Panc1 (cell line): ENCODE data around the gene CLCN4. TPM values are rescaled to one million over a fixed set of nuclear protein-coding genes. Genes with fewer than 3 reads are reported as not detected.

Source experiments
- ATAC-seq: fragments of 200-7000 bp; cut with Tn5 transposase; 2 replicates; pipeline ENCODE4 v1.9.1; 2020; ENCODE audit warnings: mild to moderate bottlenecking, moderate library complexity
- BruUV-seq: library from RNA; stranded (reverse); fragments of 400-500 nt; replicated peaks from 2 replicates; lab custom pipeline; 2021; lab: Mats Ljungman, UMichigan
- CTCF ChIA-PET: fragments of 300-600 bp; sonication (Branson Sonifier 250); formaldehyde crosslinking; loops from one replicate; lab custom pipeline; 2022; ENCODE audit warnings: antibody characterized with exemption; lab: Charles Lee
- POLR2A ChIA-PET: fragments of 300-600 bp; sonication (Branson Sonifier 250); formaldehyde crosslinking; loops from one replicate; lab custom pipeline; 2022; ENCODE audit warnings: antibody characterized with exemption; lab: Charles Lee
- DNase-seq: peaks from one replicate; pipeline ENCODE4 v3.0.0-alpha.2; 2010; ENCODE audit warnings: low read depth, low spot score
- H3K27ac ChIP-seq: 2 replicates; pipeline ENCODE4 v1.5.1; 2011; ENCODE audit warnings: mild to moderate bottlenecking, low read length, inconsistent platforms
- H3K27me3 ChIP-seq: fragments of 200-500 bp; sonication (Bioruptor generic); 2 replicates; pipeline ENCODE4 v1.6.0; 2014; ENCODE audit warnings: low read length, inconsistent platforms; ENCODE audit not compliant: control insufficient read depth, insufficient read depth
- H3K36me3 ChIP-seq: fragments of 200-500 bp; sonication (Bioruptor generic); 2 replicates; pipeline ENCODE4 v1.5.1; 2014; ENCODE audit warnings: inconsistent platforms, mild to moderate bottlenecking, low read length, moderate library complexity; ENCODE audit not compliant: control insufficient read depth, insufficient read depth
- H3K4me1 ChIP-seq: 2 replicates; pipeline ENCODE4 v1.5.1; 2011; ENCODE audit warnings: inconsistent platforms, mild to moderate bottlenecking, low read length, moderate library complexity; ENCODE audit not compliant: control insufficient read depth, insufficient read depth
- H3K4me3 ChIP-seq, 2 experiments: 2 replicates each; pipeline ENCODE4 v1.5.1; 2011 to 2012; ENCODE audit warnings: low read depth in 2 of 2, low read length in 2 of 2, mild to moderate bottlenecking in 2 of 2, inconsistent platforms in 1 of 2, moderate library complexity in 1 of 2
- H3K9me3 ChIP-seq: fragments of 200-500 bp; sonication (Bioruptor generic); 2 replicates; pipeline ENCODE4 v1.5.1; 2014; ENCODE audit warnings: low read depth, mild to moderate bottlenecking, inconsistent platforms, low read length, moderate library complexity; ENCODE audit not compliant: control insufficient read depth, insufficient read depth
- CTCF ChIP-seq: fragments of 450-650 bp; IDR thresholded peaks from 2 replicates; pipeline ENCODE4 v1.5.1; 2017; ENCODE audit warnings: mild to moderate bottlenecking
- POLR2AphosphoS5 ChIP-seq: IDR thresholded peaks from 2 replicates; pipeline ENCODE4 v1.6.1; 2012; ENCODE audit warnings: mild to moderate bottlenecking, low read depth, low read length, moderate library complexity
- SIN3A ChIP-seq: IDR thresholded peaks from 2 replicates; pipeline ENCODE4 v1.6.1; 2012; ENCODE audit warnings: low read depth, mild to moderate bottlenecking, low read length, moderate library complexity, borderline replicate concordance; ENCODE audit not compliant: insufficient read depth
- TCF7L2 ChIP-seq: IDR thresholded peaks from 2 replicates; pipeline ENCODE4 v1.6.1; 2011; ENCODE audit warnings: mild to moderate bottlenecking, low read depth, low read length, inconsistent platforms
- in situ Hi-C: cut with HindIII; loops from 2 replicates; pipeline ENCODE4 v1.10.0; 2016; ENCODE audit warnings: low sequenced_read_pairs, low pct_unique_long_range_greater_than_20kb
- intact Hi-C: fragments of 100-400 bp; cut with micrococcal nuclease; formaldehyde crosslinking; loops from one replicate; pipeline ENCODE4 v1.10.0; 2022; ENCODE audit not compliant: unreplicated experiment
- total RNA-seq: library from RNA; stranded (reverse); gene quantifications from one replicate; pipeline ENCODE4 v1.2.1, GENCODE V29; 2021; ENCODE audit not compliant: unreplicated experiment
- TF ChIP-seq, protein P1 (sequence below), 2 experiments: IDR thresholded peaks; 2 replicates each; pipeline ENCODE4 v1.6.1; 2011 to 2012; ENCODE audit warnings: low read depth in 2 of 2, control low read depth in 1 of 2, low read length in 1 of 2, mild to moderate bottlenecking in 1 of 2, moderate library complexity in 1 of 2; ENCODE audit not compliant: insufficient read depth in 1 of 2

Gene CLCN4
- total RNA-seq, 1 experiment from 2014 or later = 2.5 TPM

DNA sequence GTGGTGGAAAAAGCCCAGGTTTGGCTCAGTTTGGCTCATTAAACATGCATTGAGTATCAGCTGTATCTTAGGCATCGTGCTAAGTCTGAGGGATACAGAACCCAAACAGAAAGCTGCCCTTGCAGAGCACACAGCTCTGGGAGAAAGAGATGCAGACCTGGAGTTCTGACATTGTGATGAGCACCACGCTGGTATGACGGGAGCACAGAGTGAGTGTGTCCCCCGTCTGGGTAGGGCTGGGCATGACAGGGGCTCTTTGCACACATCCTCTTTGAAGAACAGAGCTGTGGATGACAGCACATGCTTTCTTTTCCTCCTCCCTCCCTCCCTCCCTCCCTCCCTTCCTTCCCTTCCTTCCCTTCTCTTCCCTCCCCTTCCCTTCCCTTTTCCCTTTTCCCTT lies 52.2 kb downstream of the CLCN4 start:
- DNase-seq = no peak
- H3K27me3 ChIP-seq = no peaks in the 10 kb centered on the region
- no TSS peak for BruUV-seq
- ChIA-PET POLR2A (no interaction called here), CTCF (no interaction called here)
- no peak overlapping the region for H3K4me3 ChIP-seq
- intact Hi-C loops = no loop called here
- H3K9me3 ChIP-seq = no peaks in the 10 kb centered on the region
- no peak for ATAC-seq
- no peaks in the 10 kb centered on the region for H3K36me3 ChIP-seq
- no peaks in the 10 kb centered on the region for H3K4me1 ChIP-seq
- no peak overlapping the region for H3K27ac ChIP-seq
- in situ Hi-C loops = no loop called here
- TF ChIP-seq POLR2AphosphoS5 (no peak), TCF7L2 (no peak), SIN3A (no peak), CTCF (no peak)
- TF ChIP-seq, protein P1, sequence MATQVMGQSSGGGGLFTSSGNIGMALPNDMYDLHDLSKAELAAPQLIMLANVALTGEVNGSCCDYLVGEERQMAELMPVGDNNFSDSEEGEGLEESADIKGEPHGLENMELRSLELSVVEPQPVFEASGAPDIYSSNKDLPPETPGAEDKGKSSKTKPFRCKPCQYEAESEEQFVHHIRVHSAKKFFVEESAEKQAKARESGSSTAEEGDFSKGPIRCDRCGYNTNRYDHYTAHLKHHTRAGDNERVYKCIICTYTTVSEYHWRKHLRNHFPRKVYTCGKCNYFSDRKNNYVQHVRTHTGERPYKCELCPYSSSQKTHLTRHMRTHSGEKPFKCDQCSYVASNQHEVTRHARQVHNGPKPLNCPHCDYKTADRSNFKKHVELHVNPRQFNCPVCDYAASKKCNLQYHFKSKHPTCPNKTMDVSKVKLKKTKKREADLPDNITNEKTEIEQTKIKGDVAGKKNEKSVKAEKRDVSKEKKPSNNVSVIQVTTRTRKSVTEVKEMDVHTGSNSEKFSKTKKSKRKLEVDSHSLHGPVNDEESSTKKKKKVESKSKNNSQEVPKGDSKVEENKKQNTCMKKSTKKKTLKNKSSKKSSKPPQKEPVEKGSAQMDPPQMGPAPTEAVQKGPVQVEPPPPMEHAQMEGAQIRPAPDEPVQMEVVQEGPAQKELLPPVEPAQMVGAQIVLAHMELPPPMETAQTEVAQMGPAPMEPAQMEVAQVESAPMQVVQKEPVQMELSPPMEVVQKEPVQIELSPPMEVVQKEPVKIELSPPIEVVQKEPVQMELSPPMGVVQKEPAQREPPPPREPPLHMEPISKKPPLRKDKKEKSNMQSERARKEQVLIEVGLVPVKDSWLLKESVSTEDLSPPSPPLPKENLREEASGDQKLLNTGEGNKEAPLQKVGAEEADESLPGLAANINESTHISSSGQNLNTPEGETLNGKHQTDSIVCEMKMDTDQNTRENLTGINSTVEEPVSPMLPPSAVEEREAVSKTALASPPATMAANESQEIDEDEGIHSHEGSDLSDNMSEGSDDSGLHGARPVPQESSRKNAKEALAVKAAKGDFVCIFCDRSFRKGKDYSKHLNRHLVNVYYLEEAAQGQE (IDR thresholded peaks at IDR 0.05; ENCODE audit: insufficient read depth in 1 of 2, low read depth in 2 of 2, low read length in 1 of 2) = no peak

DNA sequence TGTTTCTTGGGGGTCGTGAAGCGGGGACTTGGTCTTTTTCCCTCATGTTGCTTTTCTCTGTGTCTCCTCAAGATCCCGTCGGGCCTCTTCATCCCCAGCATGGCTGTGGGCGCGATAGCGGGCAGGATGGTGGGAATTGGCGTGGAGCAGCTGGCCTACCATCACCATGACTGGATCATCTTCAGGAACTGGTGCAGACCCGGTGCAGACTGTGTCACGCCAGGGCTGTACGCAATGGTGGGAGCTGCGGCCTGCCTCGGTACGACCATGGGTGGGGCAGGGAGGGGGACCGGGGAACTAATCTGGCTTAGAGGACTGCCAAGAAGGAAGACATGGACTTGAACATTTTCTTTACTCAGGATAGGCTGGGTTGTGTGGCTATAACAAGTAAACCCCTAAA lies 55.6 kb downstream of the CLCN4 start:
- Histone ChIP-seq H3K9me3 (no peaks in the 10 kb centered on the region), H3K4me1 (no peaks in the 10 kb centered on the region), H3K36me3 (no peaks in the 10 kb centered on the region), H3K27me3 (no peaks in the 10 kb centered on the region), H3K27ac (no peak overlapping the region), H3K4me3 (no peak overlapping the region)
- no peak for ATAC-seq
- in situ Hi-C loops = no loop called here
- TF ChIP-seq TCF7L2 (no peak), CTCF (no peak), POLR2AphosphoS5 (no peak), SIN3A (no peak)
- TF ChIP-seq, protein P1 (IDR thresholded peaks at IDR 0.05; ENCODE audit: insufficient read depth in 1 of 2, low read depth in 2 of 2, low read length in 1 of 2) = no peak
- DNase-seq = no peak
- no TSS peak for BruUV-seq
- ChIA-PET POLR2A (no interaction called here), CTCF (no interaction called here)
- intact Hi-C loops = no loop called here
